ENCODE measurements around the gene NT5M. TPM values are rescaled to one million over a fixed set of nuclear protein-coding genes. Genes with fewer than 3 reads are reported as not detected.
"Not testable (repeated sequence)": the region's sequence is repeated elsewhere in the genome, so short reads cannot be mapped to it uniquely, and the experiment has no call there.

Gene NT5M
- polyA plus RNA-seq, 3 donors, result 4.1 to 5.1 (median 4.3) TPM

DNA sequence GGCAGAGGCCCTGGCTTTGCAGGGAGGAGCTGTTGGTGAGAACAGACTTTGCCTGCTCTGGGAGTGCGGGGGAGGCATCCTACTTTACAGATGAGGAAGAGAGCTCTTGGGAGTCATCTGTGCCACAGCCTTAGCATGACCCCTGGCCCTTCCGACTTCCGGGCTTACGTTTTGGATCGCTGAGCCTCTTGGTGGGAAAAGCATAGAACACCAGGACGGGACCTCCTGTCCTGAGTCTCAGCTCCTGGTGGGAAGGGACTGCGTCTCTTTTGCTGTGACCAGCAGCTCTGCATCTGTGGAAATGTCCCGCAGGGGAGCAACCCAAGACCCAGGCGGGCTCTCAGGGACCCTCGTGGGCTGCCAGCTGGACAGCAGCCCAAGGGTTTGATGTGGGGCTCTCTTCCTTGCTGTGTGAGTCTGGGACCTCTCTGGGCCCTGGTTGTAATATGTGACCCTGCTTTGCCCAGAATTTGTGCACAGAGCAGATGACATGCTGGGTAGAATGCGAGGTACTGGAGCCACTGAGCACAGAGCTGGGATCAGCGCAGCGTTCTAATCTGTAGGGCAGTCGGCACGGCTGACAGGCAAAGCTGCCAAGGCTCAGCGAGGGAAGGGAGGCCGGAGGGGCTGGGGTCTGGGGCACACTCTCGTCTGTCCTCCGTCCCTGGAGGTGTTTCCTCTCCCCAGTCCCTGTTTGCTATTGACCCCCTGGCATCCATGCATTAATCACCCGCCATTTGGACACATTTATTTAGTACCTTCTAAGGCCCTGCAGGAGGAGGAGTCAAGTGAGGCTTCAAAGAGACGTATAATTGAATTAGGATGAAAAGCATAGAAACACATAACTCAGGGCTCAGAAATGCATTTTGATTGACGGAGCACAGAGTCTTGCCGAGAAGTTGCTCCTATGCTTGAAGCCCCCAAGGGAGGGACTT, 64.0 kb downstream of the NT5M start:
- no peak for DNase-seq (ENCODE audit: low read depth in 3 of 3, low spot score in 2 of 3)

DNA sequence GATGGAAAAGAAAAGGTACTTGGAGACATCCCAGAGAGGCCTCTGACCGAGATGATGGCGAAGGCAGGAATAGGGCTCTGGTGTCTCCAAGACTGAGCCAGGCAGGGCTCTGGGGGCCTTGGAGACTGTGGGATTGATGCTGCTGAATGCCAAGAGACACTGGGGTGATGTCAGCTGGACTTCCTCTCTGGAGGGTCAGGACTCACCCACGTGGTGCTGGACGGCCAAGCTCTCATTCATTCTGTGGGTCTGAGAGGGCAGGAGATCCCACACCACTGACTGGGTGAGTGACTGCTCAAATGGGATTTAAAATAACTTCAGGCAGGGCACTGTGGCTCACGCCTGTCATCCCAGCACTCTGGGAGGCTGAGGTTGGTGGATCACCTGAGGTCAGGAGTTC, 64.8 kb downstream of the NT5M start:
- DNase-seq (ENCODE audit: low read depth in 3 of 3, low spot score in 2 of 3), result no peak

DNA sequence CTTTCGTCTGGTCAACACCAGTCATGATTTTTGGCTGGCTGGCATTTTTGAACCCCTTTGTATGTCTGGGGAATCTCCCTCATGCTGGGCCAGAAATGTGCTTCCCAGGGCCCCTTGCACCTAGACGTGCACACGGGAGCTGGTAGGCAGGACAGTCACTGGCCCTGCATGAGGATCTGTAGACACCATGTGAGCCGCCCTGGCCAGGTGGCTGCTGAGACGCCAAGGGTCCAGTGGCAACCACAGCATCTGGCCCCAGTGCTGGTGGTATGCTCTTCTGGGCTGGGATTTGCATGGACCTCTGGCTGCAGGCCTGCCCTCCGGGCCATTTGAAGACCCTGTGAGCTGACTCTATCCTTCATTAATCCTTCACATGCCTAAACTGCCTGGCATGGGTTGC, 67.5 kb downstream of the NT5M start:
- no peak for DNase-seq (ENCODE audit: low read depth in 3 of 3, low spot score in 2 of 3)

DNA sequence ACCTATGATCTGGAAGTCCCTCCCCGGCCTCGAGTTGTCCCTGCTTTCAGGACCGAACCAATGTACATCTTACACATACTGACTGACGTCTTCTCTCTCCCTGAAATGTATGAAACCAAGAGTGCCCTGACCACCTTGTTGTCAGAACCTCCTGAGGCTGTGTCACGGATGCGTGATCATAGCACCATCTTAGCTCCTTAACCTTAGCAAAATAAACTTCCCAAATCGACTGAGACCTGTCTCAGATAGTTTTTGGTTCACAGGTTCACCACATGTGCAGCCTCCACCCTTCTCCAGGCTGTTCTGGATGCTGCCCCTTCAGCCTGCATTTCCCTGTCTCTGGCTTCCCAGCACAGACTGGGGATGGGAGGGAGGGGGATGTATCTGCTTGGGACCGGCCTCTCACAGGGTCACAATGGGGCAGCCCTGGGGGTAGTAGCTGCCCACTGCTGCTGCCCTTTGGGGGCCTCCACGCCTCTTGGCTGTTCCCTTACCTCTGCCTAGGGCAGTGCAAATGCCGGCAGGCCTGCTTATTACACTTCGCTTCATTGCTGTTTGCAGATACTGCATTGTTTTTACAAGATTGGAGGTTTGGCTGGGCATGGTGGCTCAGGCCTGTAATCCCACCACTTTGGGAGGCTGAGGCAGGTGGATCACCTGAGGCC, 69.8 kb downstream of the NT5M start:
- no peak for DNase-seq (ENCODE audit: low read depth in 3 of 3, low spot score in 2 of 3)

DNA sequence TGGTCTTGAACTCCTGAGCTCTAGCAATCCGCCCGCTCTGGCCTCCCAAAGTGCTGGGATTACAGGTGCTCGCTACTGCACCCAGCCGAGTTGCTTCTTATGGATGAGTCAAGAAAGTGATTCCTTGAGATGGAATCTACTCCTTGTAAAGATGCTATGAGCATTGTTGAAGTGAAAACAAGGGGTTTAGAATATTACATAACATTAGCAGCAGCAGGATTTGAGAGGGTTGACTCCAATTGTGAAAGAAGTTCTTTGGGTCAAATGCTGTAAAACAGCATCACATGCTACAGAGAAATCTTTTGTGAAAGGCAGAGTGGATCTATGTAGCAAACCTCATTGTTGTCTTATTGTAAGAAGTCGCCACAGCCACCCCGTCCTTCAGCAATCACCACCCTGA, 72.7 kb downstream of the NT5M start:
- no peak for DNase-seq (ENCODE audit: low read depth in 3 of 3, low spot score in 2 of 3)

DNA sequence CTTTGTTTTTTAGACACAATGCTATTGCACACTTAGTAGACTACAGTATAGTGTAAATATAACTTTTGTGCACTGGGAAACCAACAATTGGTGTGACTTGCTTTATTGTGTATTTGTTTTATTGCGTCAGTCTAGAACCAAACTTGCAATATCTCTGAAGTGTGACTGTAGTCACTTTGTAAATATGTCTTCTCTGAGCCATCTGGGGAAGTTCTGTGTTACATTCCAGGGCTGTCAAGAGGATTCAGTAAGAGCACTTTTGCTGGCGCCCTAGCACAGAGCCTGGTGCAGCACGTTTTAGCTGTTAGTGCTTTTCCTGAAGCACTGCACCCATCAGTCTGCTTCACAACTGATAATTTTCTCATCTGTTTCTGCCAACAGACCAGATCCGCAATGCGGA, 73.2 kb downstream of the NT5M start:
- DNase-seq (ENCODE audit: low read depth in 3 of 3, low spot score in 2 of 3), result no peak

DNA sequence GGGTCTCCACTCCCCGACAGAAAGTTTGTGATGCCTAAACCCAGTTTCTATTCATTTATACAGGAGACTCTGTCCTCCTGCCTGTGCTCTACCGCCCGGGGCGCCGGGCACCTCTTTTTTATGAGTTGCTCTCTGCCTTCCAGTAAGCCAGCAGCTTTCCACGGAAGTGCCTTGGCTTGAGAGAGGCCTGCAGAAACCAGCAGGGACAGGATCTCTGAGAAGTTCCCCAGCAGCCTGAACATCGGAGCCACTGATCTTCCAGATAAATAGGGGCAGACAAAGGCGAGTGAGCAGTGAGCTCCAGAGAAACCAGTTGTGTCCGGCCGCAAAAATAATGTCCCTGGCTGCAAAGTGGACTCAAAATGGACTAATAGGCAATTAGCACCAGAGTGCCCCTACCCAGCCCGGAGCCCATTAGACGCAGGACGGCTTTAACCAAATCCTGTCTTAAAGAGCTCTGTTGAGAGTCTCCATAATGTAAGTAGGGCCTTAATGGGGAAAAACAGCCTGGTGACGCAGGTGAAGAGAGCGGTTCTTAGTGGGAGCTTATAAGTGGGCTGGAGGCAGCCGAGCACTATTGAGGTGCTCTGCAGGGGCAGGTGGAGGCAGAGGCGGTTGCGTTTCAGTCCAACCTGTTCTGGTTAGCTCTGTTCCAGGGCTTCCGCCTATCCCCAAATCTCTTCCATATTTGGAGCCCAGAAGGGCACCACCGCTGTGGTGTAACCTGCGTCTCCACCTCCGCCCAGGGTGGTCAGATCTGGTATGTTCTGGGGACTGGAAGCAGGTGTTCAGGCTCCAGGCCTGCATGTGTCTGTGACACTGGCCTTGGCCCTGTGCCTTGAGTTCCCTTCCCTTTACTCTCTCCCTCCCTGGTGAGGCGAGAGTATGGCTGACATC, 74.1 kb downstream of the NT5M start:
- DNase-seq (ENCODE audit: low read depth in 3 of 3, low spot score in 2 of 3), result no peak

DNA sequence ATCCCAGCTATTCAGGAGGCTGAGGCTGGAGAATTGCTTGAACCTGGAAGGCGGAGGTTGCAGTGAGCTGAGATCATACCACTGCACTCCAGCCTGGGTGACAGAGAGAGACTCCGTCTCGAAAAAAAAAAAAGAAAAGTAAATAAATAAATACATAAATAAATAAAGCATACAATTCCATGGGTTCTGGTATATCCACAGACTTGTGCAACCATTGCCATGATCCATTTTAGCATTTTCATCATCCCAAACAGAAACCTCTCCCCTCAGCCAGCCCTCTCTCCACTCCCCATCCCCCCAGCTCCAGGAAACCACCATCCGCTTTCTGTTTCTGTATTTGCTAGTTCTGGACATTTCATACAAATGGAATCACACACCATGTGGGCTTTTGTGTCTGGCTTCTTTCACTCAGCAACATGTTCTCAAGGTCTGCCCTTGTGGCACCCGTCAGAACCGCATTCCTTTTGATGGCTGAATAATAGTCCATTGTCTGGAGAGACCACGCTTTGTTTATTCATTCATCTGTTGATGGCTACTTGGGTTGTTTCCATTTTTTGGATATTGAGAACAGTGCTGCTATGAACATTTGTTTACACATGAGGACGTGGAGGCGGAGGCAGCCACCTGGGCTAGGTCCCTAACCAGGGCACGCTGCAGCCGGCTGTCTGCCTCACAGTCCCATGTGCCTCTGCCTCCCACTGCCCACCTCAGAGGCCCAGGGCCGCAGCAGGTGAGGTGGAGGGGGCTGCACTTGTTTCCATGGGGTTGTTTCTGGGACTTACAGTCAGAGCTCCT, 76.2 kb downstream of the NT5M start:
- DNase-seq (ENCODE audit: low read depth in 3 of 3, low spot score in 2 of 3), result no peak

DNA sequence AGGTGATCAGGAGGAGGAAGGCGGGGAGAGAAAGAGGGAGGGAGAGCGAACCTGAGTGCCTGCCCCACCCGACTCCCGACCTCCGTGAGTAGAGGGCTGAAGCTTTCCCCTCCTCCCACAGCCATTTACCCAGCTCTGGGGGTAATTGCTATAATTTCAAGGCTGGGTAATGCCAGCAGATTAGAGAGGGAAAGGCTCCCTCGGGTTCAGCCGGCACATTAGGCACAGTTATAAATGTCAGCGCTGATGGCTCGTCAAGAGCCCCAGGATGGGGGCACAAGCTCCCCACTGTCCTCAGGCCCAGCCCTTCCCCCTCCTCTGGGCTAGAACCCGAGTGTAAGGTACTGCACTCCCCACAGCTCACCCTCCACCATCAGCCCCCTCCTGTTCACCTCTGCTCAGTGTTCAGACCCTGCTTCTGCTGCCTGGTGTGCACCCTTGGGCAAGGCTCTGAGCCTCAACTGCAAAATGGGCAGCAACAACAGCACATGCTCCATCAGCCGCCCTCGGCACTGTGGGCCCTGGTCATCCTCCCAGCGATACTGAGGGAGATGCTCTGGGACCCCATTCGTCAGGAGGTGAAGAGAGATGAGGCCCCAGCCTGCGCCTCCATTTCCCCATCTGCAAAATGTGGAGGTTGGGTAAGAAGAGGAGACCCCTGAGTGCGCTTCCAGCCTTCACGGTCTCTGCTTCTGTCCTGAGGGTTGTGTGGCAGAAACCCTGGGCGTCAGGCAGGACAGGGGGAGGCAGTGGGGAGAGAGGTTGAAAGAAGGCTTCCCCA, 77.2 kb downstream of the NT5M start:
- no peak for DNase-seq (ENCODE audit: low read depth in 3 of 3, low spot score in 2 of 3)

DNA sequence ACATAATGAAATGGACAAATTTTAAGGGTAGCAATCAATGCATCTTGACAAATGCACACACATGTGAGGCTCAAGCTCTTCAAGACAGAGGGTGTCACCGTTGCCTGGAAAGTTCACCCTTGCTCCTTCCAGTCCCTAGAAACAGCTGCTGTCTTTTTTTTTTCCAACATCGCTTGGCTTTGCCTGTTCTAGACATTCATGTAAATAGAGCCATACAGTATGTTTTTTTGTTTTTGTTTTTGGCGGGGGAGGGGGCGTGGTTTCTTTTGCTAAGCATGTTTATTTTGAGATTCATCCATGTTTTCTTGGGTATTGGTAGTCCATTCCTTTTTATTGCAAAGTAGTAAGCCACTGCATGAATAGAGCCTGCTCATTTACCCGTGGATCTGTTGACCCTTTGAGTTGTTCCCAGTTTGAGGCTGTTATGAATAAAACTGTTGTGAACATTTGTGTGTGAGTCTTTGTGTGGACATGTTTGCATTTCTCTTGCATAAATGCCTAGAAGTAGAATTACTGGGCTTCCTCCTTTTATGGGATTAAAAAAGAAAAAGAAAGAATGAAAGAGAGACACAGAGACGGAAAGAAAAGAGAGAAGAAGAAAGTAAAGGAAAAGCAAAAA, 78.4 kb downstream of the NT5M start:
- DNase-seq (ENCODE audit: low read depth in 3 of 3, low spot score in 2 of 3), result no peak

DNA sequence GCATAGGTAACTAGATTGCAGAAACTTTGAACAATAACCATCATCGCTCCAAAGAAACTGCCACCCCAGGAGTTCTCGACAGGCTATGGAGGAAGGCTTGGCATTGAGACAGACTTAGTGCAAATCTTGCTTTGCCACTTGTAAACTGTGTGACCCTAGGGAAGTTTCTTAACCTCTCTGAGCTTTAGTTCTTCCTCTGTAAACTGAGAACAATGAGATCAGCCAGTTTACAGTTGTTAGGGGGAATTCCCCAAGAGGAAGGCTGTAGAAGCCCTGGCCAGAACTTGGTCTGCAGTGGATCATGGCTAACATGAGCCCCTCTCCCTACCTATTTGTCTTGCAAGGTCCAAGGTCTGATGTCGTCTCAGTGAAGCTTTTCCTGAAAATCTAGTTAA, 78.9 kb downstream of the NT5M start:
- no peak for DNase-seq (ENCODE audit: low read depth in 3 of 3, low spot score in 2 of 3)

DNA sequence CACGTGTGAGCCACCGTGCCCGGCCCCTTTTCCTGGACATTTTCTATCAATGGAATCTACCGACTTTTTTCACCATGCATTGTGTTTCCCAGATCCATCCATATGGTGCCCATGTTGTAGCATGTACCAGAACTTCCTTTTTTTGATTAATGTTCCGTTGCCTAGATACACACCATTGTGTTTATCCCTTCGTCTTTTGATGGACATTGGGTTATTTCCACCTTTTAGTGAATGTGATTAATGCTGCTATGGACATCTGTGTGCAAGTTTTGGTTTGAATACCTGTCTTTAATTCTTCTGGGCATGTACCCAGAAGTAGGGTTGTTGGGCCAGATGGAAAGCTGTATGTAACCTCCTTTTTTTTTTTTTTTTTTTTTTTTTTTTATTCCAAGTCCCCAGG, 79.8 kb downstream of the NT5M start:
- no peak for DNase-seq (ENCODE audit: low read depth in 3 of 3, low spot score in 2 of 3)

DNA sequence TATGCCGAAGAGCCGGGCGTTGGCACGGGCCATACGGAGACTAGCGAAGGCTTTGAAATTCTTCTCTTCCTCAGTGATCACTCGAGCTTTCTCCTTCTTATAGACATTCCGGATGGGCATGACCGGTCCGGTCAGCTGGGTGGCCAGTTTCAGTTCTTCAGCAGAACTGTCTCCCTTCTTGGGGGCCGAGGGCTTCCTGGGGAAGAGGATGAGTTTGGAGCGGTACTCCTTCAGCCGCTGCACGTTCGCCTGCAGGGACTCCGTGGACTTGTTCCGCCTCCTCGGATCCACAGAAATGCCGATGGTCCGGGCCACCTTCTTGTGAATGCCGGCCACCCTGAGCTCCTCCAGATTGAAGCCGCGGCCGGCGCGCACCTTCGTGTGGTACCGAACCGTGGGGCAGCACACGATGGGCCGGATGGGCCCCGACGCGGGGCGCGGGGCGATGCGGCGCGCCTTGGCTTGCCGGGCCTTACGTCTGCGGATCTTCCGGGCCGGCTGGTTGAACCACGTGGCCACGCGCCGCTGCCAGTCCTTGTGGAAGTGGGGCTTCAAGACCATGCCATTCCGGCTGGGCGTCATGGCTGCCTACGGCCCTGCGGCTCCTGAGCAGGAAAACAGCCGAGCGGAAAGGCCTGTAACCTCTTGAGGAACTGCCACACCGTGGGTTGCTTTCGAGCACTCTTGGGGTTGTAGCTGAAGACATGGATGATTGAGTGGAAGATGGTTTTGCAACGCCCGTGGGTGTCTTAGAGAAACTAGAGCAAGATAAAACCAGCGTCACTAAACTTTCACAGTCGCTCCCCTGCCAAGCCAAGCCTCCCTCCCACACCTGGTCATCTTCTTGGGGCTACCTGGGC, 80.5 kb downstream of the NT5M start:
- DNase-seq (ENCODE audit: low read depth in 3 of 3, low spot score in 2 of 3), result not testable (repeated sequence)

DNA sequence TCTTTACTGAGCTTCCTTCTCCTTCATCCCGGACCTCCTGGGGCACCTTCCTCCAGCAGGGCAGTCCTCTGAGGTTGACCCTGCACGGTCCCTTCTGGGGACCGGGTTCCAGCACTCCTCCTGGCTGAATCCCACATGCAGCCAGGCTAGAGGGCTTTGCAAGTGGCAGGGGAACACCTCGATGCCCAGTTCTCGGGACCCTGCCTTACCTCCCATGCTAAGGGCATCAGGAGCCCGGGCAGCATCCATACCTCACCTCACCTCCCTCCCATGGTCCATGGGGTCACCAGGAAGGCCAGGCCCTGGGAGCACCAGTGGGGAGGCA, 81.1 kb downstream of the NT5M start:
- no peak for DNase-seq (ENCODE audit: low read depth in 3 of 3, low spot score in 2 of 3)

DNA sequence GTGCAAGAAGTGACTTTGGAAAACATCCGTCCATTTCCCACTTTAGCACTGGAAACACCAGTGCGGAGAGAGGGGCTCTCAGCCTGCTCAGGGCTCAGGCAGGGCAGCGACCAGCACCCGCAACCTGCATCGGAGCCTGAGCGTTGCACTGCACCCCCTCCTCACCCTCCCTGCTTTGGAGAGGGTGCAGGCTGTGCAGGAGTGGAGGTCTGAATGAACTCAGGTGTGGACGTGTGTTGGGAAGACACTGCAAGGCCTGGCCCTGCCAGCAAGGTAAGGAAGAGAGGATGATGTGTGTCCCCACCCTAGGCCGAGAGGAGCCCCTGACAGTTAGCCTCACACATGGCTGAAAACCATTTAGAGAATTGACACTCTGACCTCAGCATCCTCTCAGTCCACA, 81.8 kb downstream of the NT5M start:
- DNase-seq (ENCODE audit: low read depth in 3 of 3, low spot score in 2 of 3), result no peak

DNA sequence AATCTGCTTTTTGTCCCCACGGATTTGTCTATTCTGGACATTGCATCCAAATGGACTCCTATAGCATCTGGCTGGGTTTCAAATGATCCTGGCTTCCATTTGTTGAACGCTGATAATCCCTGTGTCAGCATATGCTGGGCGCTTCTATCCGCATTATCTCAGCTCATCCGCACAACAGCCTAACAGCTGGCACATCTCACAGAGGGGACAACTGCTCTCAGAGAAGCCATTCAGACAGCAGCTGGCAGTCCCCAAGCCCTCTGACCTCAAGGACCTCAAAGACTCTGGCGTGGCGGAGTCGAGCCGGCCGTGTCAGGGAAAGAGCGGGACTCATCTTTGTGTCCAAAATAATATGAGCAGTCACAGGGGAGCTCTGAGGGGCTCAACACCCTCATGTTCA, 82.3 kb downstream of the NT5M start:
- no peak for DNase-seq (ENCODE audit: low read depth in 3 of 3, low spot score in 2 of 3)

DNA sequence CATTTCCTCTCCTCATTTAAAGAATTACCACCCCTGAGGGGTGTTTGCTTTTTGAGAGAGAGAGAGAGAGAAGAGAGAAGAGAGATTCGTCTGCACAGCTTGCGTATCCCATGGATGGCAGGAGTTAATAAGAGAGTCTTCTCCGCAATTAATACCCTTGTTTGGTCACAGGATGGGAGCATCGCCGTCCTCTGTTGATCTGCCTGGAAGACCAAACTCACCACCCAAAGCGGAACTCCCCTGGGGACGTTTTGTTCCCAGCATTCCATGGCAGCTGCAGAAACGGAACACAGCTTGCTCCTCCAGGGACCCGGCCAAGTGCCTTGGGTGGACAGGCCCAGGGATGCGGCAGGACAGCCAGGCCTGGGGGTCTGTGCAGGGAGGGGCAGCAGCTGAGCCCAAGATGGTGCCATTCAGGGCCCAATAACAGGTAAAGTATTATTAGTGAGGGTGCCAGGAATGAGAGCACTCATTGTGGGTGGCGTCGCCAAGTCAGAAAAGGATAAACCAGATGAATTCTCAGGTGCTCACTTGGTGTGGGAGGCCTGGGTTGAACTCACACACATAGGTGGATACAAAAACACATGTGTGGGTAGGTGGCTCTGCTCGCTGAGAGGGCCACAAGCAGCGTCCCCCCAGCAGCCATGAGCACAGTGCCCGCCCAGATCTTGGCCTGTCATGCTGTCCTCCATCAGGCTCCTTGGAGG, 83.1 kb downstream of the NT5M start:
- no peak for DNase-seq (ENCODE audit: low read depth in 3 of 3, low spot score in 2 of 3)

DNA sequence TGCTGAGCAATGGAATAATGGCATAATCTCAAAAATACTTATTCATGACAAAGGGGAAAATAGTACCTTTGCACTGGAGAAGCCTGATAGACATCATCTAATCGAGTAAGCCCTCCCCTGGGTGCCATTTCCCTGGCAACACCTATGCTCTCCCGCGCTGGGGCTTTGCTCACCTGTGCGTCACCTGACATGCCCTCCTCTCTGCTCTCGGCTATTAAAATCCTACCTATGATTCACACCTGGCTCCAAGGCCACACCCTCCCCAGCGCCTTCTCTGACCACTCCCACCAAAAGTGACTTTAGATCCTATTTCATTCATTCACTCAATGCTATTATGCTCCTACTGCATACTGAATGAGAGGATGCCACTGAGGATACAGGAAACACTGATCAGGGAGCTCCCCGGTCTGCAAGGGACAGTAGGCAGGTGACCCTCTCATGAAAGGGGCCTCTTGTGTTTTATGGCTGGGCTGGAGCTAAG, 83.9 kb downstream of the NT5M start:
- DNase-seq (ENCODE audit: low read depth in 3 of 3, low spot score in 2 of 3), result no peak

Data from right renal cortex interstitium (tissue), 3 donors.